Cardiac ventricle fibroblast (primary cell): ENCODE data around the gene OR51G1. TPM values are rescaled to one million over a fixed set of nuclear protein-coding genes. Genes with fewer than 3 reads are reported as not detected.

Source experiments
- total RNA-seq: library from RNA; depleted of rRNA; stranded (reverse); fragments of >200 nt; gene quantifications from 2 replicates; pipeline ENCODE4 v1.2.3, GENCODE V29; 2015

The OR51G1 gene, protein sequence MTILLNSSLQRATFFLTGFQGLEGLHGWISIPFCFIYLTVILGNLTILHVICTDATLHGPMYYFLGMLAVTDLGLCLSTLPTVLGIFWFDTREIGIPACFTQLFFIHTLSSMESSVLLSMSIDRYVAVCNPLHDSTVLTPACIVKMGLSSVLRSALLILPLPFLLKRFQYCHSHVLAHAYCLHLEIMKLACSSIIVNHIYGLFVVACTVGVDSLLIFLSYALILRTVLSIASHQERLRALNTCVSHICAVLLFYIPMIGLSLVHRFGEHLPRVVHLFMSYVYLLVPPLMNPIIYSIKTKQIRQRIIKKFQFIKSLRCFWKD
- total RNA-seq = not detected in 2 replicates

DNA sequence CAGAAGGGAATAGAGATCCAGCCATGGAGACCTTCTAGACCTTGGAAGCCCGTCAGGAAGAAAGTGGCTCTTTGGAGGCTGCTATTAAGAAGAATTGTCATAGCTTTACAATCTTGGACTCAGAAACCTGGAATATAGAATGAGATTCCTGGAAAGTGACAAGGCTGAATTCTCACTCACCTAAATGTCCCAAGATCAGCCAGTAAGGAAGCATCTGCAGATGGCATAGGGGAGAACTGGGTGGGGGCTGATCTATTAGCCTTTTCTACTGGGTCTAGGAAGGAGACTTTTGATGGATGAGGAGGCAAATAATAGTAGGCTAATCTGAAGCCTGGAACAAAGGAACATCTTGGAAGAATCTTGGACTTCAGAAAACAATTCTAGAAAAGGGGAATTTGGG, at the start of gene OR51G1:
Gene OR51G1 (minus strand): TSS at position 101 of the 400 bp plus-strand sequence. CDS start 0 bp downstream, at position 101.

DNA sequence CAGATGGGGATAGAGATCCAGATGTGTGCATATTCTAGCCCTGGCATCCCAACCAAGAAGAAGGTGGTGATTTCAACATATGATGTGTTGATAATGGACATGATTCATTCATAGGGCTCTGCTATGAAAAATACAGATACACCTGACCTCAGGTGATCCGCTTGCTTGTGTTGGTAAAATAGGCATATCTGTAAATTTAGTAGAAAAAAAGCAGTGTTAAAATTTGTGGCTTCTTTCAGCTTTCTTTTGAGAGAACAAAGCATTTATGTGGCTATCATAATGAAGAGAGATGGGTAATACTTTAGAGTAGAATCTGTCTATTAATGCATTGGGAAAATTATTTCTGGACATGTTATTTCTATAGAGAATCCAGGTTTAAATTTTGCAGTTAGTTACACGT, 31.5 kb upstream of the OR51G1 start, which contains the start of gene OR51A2:
Gene OR51A2 (minus strand): TSS at position 101 of the 400 bp plus-strand sequence. CDS start 0 bp downstream, at position 101.

DNA sequence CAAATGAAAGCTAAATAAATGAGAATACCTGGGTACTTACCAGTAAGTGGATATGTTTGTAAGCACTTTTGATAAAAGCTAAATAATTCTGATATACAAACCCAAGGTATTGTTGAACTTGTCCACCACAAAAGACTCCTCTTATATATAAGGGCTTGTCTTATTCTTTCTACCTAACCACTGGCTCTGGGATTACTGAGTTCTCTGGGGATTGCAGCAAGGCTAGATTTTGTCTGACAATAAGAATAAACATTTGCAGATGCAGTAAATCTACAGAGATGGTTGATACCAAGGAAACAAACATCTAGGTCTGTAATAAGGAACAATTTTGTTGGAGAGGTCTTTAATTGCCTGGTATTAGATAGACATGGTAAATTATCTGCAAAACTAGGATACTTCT, 23.4 kb upstream of the OR51G1 start, which contains the start of gene OR51A4:
Gene OR51A4 (minus strand): TSS at position 101 of the 400 bp plus-strand sequence. CDS start 505 bp downstream, outside the sequence.

GRCh38 chr11:4919250-4919649, 4.9 kb downstream of the OR51G1 start, which contains the start of gene OR51G2:
Gene OR51G2, minus strand, starts transcription at chr11:4919350. Its CDS starts 3,687 bp downstream, at chr11:4915663.

GRCh38 chr11:4903484-4903883, 20.7 kb downstream of the OR51G1 start, which contains the start of gene OR51A7:
Gene OR51A7, plus strand, starts transcription at chr11:4903783. Its CDS starts 3,587 bp downstream, at chr11:4907370.

GRCh38 chr11:4881860-4882500, 42.2 kb downstream of the OR51G1 start, which contains the start of gene OR51T1:
Gene OR51T1, plus strand, starts transcription at chr11:4881900. Its CDS starts 0 bp downstream, at chr11:4881900.

Other genes starting within 250 kb of the OR51G1 start
- gene OR51E2, start 226.5 kb downstream of the OR51G1 start, total RNA-seq = not detected in 2 replicates
- not detected in 2 replicates for gene MMP26, start 219.6 kb downstream of the OR51G1 start, total RNA-seq
- not detected in 2 replicates for gene OR51F1, start 154.4 kb downstream of the OR51G1 start, total RNA-seq
- gene OR52R1, start 120.0 kb downstream of the OR51G1 start, total RNA-seq = not detected in 2 replicates
- not detected in 2 replicates for gene OR51F2, start 103.0 kb downstream of the OR51G1 start, total RNA-seq
- gene OR51S1, start 75.1 kb downstream of the OR51G1 start, total RNA-seq = not detected in 2 replicates
- not detected in 2 replicates for gene OR51T1, start 42.4 kb downstream of the OR51G1 start, total RNA-seq
- gene OR51A7, start 20.6 kb downstream of the OR51G1 start, total RNA-seq = not detected in 2 replicates
- gene OR51G2, start 5.0 kb downstream of the OR51G1 start, total RNA-seq = not detected in 2 replicates
- gene OR51A4, start 23.3 kb upstream of the OR51G1 start, total RNA-seq = not detected in 2 replicates
- gene OR51A2, start 31.4 kb upstream of the OR51G1 start, total RNA-seq = not detected in 2 replicates
- gene OR51L1, start 70.5 kb upstream of the OR51G1 start, total RNA-seq = not detected in 2 replicates
- not detected in 2 replicates for gene OR52J3, start 122.2 kb upstream of the OR51G1 start, total RNA-seq
- gene OR52E2, start 135.3 kb upstream of the OR51G1 start, total RNA-seq = not detected in 2 replicates
- gene OR52E1, start 145.2 kb upstream of the OR51G1 start, total RNA-seq = not detected in 2 replicates
- not detected in 2 replicates for gene OR52A5, start 214.0 kb upstream of the OR51G1 start, total RNA-seq
- not detected in 2 replicates for gene OR52A1, start 230.4 kb upstream of the OR51G1 start, total RNA-seq